HEK293 (cell line): ENCODE results near the gene PARG.

Experiments
- CTCF ChIA-PET: fragments of 350-600 bp; formaldehyde crosslinking; extraction: SDS; loops from one replicate; lab custom pipeline; 2021; ENCODE audit warnings: antibody characterized with exemption; lab: Yijun Ruan, JAX
- POLR2A ChIA-PET: fragments of 300-600 bp; formaldehyde crosslinking; extraction: SDS; loops from one replicate; lab custom pipeline; 2020; ENCODE audit warnings: antibody characterized with exemption, inconsistent platforms; lab: Yijun Ruan, JAX
- H3K27ac ChIP-seq: fragments of 200-500 bp; sonication (Bioruptor generic); 2 replicates; pipeline ENCODE4 v1.5.1; 2014; ENCODE audit warnings: low read depth, low read length, control low read depth, inconsistent platforms; ENCODE audit errors: extremely low read depth
- H3K36me3 ChIP-seq, 2 experiments: fragments of 200-500 bp in 1 of 2; sonication (Bioruptor generic) in 1 of 2; 1 replicate in 1 of 2; 2 replicates in 1 of 2; pipeline ENCODE4 v1.5.1; 2014 to 2017; ENCODE audit warnings: inconsistent platforms in 2 of 2, low read length in 2 of 2; ENCODE audit not compliant: control insufficient read depth in 2 of 2, insufficient read depth in 1 of 2
- H3K4me1 ChIP-seq: fragments of 200-500 bp; sonication (Bioruptor generic); 2 replicates; pipeline ENCODE4 v1.5.1; 2014; ENCODE audit warnings: mild to moderate bottlenecking, low read length, inconsistent platforms; ENCODE audit not compliant: control insufficient read depth, insufficient read depth
- H3K4me3 ChIP-seq: 2 replicates; pipeline ENCODE4 v1.5.1; 2011; ENCODE audit warnings: low read depth, mild to moderate bottlenecking, control low read depth, low read length, moderate library complexity
- H3K9me3 ChIP-seq: fragments of 200-500 bp; sonication (Bioruptor generic); 2 replicates; pipeline ENCODE4 v1.5.1; 2014; ENCODE audit warnings: low read depth, low read length, inconsistent platforms; ENCODE audit not compliant: control insufficient read depth, insufficient read depth
- KLF8 ChIP-seq: fragments of 450-650 bp; formaldehyde crosslinking; IDR thresholded peaks from 2 replicates; pipeline ENCODE4 v1.5.1; 2016; ENCODE audit warnings: missing biosample characterization, missing genetic modification characterization
- WT1 ChIP-seq: fragments of 450-650 bp; formaldehyde crosslinking; IDR thresholded peaks from 2 replicates; pipeline ENCODE4 v1.5.1; 2016; ENCODE audit warnings: missing biosample characterization, missing genetic modification characterization
- ZEB2 ChIP-seq: fragments of 450-650 bp; formaldehyde crosslinking; IDR thresholded peaks from 2 replicates; pipeline ENCODE4 v1.5.1; 2016; ENCODE audit warnings: missing biosample characterization, missing genetic modification characterization
- ZNF121 ChIP-seq: fragments of 450-650 bp; formaldehyde crosslinking; IDR thresholded peaks from 2 replicates; pipeline ENCODE4 v1.5.1; 2016; ENCODE audit warnings: missing biosample characterization, missing genetic modification characterization
- ZNF169 ChIP-seq: fragments of 450-650 bp; formaldehyde crosslinking; IDR thresholded peaks from 2 replicates; pipeline ENCODE4 v1.5.1; 2016; ENCODE audit warnings: missing biosample characterization, missing genetic modification characterization
- ZNF19 ChIP-seq: fragments of 450-650 bp; formaldehyde crosslinking; IDR thresholded peaks from 2 replicates; pipeline ENCODE4; 2016; ENCODE audit warnings: missing biosample characterization, missing genetic modification characterization, low read depth
- ZNF274 ChIP-seq, 2 experiments: fragments of 200-500 bp in 1 of 2; fragments of 450-650 bp in 1 of 2; sonication (Bioruptor generic) in 1 of 2; formaldehyde crosslinking in 1 of 2; IDR thresholded peaks; 2 replicates each; pipeline versions ENCODE4 v1.5.1 to v1.6.1; 2014 to 2016; ENCODE audit warnings: borderline replicate concordance in 1 of 2, inconsistent platforms in 1 of 2, low read length in 1 of 2, missing biosample characterization in 1 of 2, missing genetic modification characterization in 1 of 2
- ZNF449 ChIP-seq: fragments of 450-650 bp; formaldehyde crosslinking; IDR thresholded peaks from 2 replicates; pipeline ENCODE4 v1.5.1; 2017; ENCODE audit warnings: missing biosample characterization, mild to moderate bottlenecking, missing genetic modification characterization, moderate library complexity
- ZNF518A ChIP-seq: fragments of 450-650 bp; formaldehyde crosslinking; conservative IDR thresholded peaks from 2 replicates; pipeline ENCODE4 v1.5.1; 2016; ENCODE audit warnings: low read depth, missing biosample characterization, missing genetic modification characterization
- ZNF692 ChIP-seq: fragments of 450-650 bp; formaldehyde crosslinking; IDR thresholded peaks from 2 replicates; pipeline ENCODE4 v1.5.1; 2016; ENCODE audit warnings: missing biosample characterization, missing genetic modification characterization
- ZSCAN23 ChIP-seq: fragments of 450-650 bp; formaldehyde crosslinking; IDR thresholded peaks from 2 replicates; pipeline ENCODE4 v1.5.1; 2016; ENCODE audit warnings: missing biosample characterization, missing genetic modification characterization
- ZSCAN30 ChIP-seq: fragments of 450-650 bp; IDR thresholded peaks from 2 replicates; pipeline ENCODE4 v1.5.1; 2018; ENCODE audit warnings: missing biosample characterization, mild to moderate bottlenecking, missing genetic modification characterization, moderate library complexity
- TF ChIP-seq, protein P1 (sequence below): fragments of 450-650 bp; formaldehyde crosslinking; IDR thresholded peaks from 2 replicates; pipeline ENCODE4 v1.5.1; 2016; ENCODE audit warnings: missing biosample characterization, missing genetic modification characterization, low read depth
- TF ChIP-seq, protein P2 (sequence below): fragments of 450-650 bp; formaldehyde crosslinking; IDR thresholded peaks from 2 replicates; pipeline ENCODE4 v1.5.1; 2016; ENCODE audit warnings: missing biosample characterization, missing genetic modification characterization

The PARG gene

DNA sequence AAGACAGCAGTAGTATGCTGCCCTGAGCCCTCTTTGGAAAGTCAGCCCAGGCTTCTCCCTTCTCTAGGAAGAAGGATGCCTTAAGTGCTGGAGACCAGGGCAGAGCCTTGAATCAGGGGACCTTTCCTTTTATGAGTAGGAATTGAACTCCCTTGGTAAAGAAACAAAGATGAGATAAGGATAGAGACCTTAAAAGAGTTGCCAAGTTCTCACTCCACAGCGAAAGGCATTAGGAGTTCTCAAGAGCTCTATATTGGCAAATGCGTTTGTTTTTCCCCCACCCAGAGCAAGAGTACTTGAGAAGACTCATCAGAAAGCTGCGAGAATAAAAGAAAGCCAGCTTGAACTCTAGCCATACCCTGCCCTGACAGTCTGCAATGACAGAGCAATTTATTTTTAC is 106.9 kb downstream of the PARG start:
- no peaks in the 10 kb centered on the region for H3K4me1 ChIP-seq
- TF ChIP-seq, protein P1, sequence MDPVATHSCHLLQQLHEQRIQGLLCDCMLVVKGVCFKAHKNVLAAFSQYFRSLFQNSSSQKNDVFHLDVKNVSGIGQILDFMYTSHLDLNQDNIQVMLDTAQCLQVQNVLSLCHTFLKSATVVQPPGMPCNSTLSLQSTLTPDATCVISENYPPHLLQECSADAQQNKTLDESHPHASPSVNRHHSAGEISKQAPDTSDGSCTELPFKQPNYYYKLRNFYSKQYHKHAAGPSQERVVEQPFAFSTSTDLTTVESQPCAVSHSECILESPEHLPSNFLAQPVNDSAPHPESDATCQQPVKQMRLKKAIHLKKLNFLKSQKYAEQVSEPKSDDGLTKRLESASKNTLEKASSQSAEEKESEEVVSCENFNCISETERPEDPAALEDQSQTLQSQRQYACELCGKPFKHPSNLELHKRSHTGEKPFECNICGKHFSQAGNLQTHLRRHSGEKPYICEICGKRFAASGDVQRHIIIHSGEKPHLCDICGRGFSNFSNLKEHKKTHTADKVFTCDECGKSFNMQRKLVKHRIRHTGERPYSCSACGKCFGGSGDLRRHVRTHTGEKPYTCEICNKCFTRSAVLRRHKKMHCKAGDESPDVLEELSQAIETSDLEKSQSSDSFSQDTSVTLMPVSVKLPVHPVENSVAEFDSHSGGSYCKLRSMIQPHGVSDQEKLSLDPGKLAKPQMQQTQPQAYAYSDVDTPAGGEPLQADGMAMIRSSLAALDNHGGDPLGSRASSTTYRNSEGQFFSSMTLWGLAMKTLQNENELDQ (tag by site-specific recombination): no peak
- TF ChIP-seq ZNF518A (tag by site-specific recombination) (no peak), KLF8 (tag by site-specific recombination) (no peak), ZNF449 (tag by site-specific recombination) (no peak), WT1 (tag by site-specific recombination) (no peak), ZSCAN23 (no peak), ZSCAN30 (tag by site-specific recombination) (no peak), ZNF169 (no peak), ZNF274 (IDR thresholded peaks at IDR 0.05; ENCODE audit: low read length) (no peak), ZNF274 (tag by site-specific recombination; IDR thresholded peaks at IDR 0.05; ENCODE audit: borderline replicate concordance) (no peak), ZEB2 (tag by site-specific recombination) (no peak), ZNF19 (no peak), ZNF121 (tag by site-specific recombination) (no peak), ZNF692 (tag by site-specific recombination) (no peak)
- TF ChIP-seq, protein P2, sequence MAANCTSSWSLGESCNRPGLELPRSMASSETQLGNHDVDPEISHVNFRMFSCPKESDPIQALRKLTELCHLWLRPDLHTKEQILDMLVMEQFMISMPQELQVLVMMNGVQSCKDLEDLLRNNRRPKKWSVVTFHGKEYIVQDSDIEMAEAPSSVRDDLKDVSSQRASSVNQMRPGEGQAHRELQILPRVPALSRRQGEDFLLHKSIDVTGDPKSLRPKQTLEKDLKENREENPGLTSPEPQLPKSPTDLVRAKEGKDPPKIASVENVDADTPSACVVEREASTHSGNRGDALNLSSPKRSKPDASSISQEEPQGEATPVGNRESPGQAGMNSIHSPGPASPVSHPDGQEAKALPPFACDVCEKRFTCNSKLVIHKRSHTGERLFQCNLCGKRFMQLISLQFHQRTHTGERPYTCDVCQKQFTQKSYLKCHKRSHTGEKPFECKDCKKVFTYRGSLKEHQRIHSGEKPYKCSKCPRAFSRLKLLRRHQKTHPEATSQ: no peak
- no peak overlapping the region for H3K4me3 ChIP-seq
- no peak overlapping the region for H3K27ac ChIP-seq
- POLR2A ChIA-PET: no interaction called here
- H3K36me3 ChIP-seq: peaks cover 17 to 39% of the 10 kb centered on the region in 2 experiments
- H3K9me3 ChIP-seq: no peaks in the 10 kb centered on the region
- CTCF ChIA-PET: no interaction called here
